Gastrocnemius medialis (tissue), 4 donors: ENCODE data around the gene RDH13.

Experiments
- CTCF ChIP-seq, 5 experiments: fragments of 450-650 bp in 3 of 5; fragments of 200-600 bp in 2 of 5; sonication (generic) in 2 of 5; IDR thresholded peaks in 4 of 5; conservative IDR thresholded peaks in 1 of 5; 1 replicate in 4 of 5; 2 replicates in 1 of 5; pipeline ENCODE4 v1.5.1; 2016 to 2019; ENCODE audit warnings: antibody characterized with exemption in 5 of 5, mild to moderate bottlenecking in 3 of 5, moderate library complexity in 3 of 5
- POLR2A ChIP-seq, 2 donors: fragments of 450-650 bp; IDR thresholded peaks; one replicate each; pipeline ENCODE4 v1.6.1; 2017; ENCODE audit warnings: antibody characterized with exemption in 2 of 2, mild to moderate bottlenecking in 2 of 2, moderate library complexity in 2 of 2

DNA sequence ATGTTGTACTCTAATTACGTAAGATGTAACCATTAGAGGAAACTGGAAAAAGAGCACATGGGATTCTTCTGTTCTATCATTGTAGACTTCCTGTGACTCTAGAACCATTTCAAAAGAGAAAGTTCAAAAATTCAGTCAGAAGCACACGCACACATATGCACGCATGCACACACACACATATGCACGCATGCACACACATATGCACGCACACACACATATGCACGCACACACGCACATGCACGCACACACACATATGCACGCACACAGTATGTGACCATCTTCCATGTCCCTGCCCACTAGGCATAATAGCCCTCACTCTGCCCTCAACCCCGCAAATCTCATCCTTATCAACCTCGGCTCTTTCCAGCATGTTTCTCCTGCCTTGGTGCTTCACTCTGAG lies 38.8 kb downstream of the RDH13 start:
- no peak for TF ChIP-seq CTCF (IDR thresholded peaks at IDR 0.05 in 4 of 5, conservative IDR thresholded peaks at IDR 0.05 in 1 of 5)
- TF ChIP-seq POLR2A (IDR thresholded peaks at IDR 0.05): no peak
